GM06990 (cell line): ENCODE measurements around the gene CNBP.

Source experiments
- DNase-seq: peaks from one replicate; pipeline ENCODE4 v3.0.0-alpha.2; 2011; ENCODE audit not compliant: insufficient read length; ENCODE audit errors: extremely low read depth
- H3K27me3 ChIP-seq: replicated peaks from 2 replicates; pipeline ENCODE4 v1.6.0; 2011; ENCODE audit warnings: low read length; ENCODE audit not compliant: control insufficient read depth, insufficient read depth
- H3K36me3 ChIP-seq: 2 replicates; pipeline ENCODE4 v1.5.1; 2011; ENCODE audit warnings: low read length; ENCODE audit not compliant: control insufficient read depth, insufficient read depth
- H3K4me3 ChIP-seq: replicated peaks from 2 replicates; pipeline ENCODE4 v1.5.1; 2011; ENCODE audit warnings: low read depth, mild to moderate bottlenecking, control low read depth, low read length
- CTCF ChIP-seq: IDR thresholded peaks from 2 replicates; pipeline ENCODE4 v1.5.1; 2011; ENCODE audit warnings: low read length, control low read depth, mild to moderate bottlenecking, inconsistent platforms; ENCODE audit not compliant: insufficient read depth, poor library complexity, severe bottlenecking

Gene CNBP

GRCh38 chr3:129118745-129119144 is 65.0 kb downstream of the CNBP start:
- no peak overlapping the region for H3K4me3 ChIP-seq
- H3K27me3 ChIP-seq = no peaks in the 10 kb centered on the region
- peaks cover 3% of the 10 kb centered on the region for H3K36me3 ChIP-seq
- TF ChIP-seq CTCF = no peak
- DNase-seq = no peak
